PC-9 (cell line): Measurements from ENCODE around the gene TDRD9. TPM values are rescaled to one million over a fixed set of nuclear protein-coding genes. Genes with fewer than 3 reads are reported as not detected.

Experiments
- BruUV-seq: library from RNA; stranded (reverse); fragments of 400-500 nt; replicated peaks from 2 replicates; lab custom pipeline; 2021; lab: Mats Ljungman, UMichigan
- CTCF ChIA-PET: fragments of 300-600 bp; sonication (Branson Sonifier 250); formaldehyde crosslinking; loops from one replicate; lab custom pipeline; 2022; ENCODE audit warnings: antibody characterized with exemption; lab: Charles Lee
- POLR2A ChIA-PET: fragments of 300-600 bp; sonication (Branson Sonifier 250); formaldehyde crosslinking; loops from one replicate; lab custom pipeline; 2022; ENCODE audit warnings: antibody characterized with exemption; ENCODE audit not compliant: unreplicated experiment; lab: Charles Lee
- DNase-seq, 2 experiments: peaks; one replicate each; pipeline versions ENCODE4 v3.0.0 to v3.0.0-alpha.2; 2015 to 2022; ENCODE audit warnings: mixed read lengths in 1 of 2
- H2AFZ ChIP-seq: fragments of 200-600 bp; sonication (generic); 2 replicates; pipeline ENCODE4 v1.8.1; 2017; ENCODE audit warnings: antibody characterized with exemption
- H3F3A ChIP-seq: fragments of 200-600 bp; sonication (generic); 2 replicates; pipeline ENCODE4 v1.8.1; 2017; ENCODE audit warnings: antibody characterized with exemption, mild to moderate bottlenecking, low read depth; ENCODE audit not compliant: insufficient read depth
- H3K27ac ChIP-seq: fragments of 200-600 bp; sonication (generic); 2 replicates; pipeline ENCODE4 v1.6.1; 2016; ENCODE audit warnings: mixed run types
- H3K27me3 ChIP-seq: fragments of 200-600 bp; sonication (generic); 2 replicates; pipeline ENCODE4 v1.6.1; 2016; ENCODE audit warnings: low read depth, mixed run types; ENCODE audit not compliant: insufficient read depth
- H3K36me3 ChIP-seq: fragments of 200-600 bp; sonication (generic); 2 replicates; pipeline ENCODE4 v1.6.1; 2016; ENCODE audit warnings: low read depth, mixed run types
- H3K4me1 ChIP-seq: fragments of 200-600 bp; sonication (generic); replicated peaks from 2 replicates; pipeline ENCODE4 v1.6.1; 2016; ENCODE audit warnings: mixed run types; ENCODE audit not compliant: insufficient read depth
- H3K4me2 ChIP-seq: fragments of 200-600 bp; sonication (generic); 2 replicates; pipeline ENCODE4 v1.6.1; 2017; ENCODE audit warnings: mixed run types
- H3K4me3 ChIP-seq: fragments of 200-600 bp; sonication (generic); 2 replicates; pipeline ENCODE4 v1.6.1; 2016; ENCODE audit warnings: mixed run types
- H3K79me2 ChIP-seq: fragments of 200-600 bp; sonication (generic); 2 replicates; pipeline ENCODE4 v1.6.1; 2017; ENCODE audit warnings: low read depth, mixed run types
- H3K9me2 ChIP-seq: fragments of 200-600 bp; sonication (generic); 2 replicates; pipeline ENCODE4 v1.8.1; 2017; ENCODE audit warnings: mild to moderate bottlenecking; ENCODE audit not compliant: insufficient read depth
- H3K9me3 ChIP-seq: fragments of 200-600 bp; sonication (generic); 2 replicates; pipeline ENCODE4 v1.8.1; 2016; ENCODE audit warnings: low read depth; ENCODE audit not compliant: insufficient read depth
- H4K20me1 ChIP-seq: fragments of 200-600 bp; sonication (generic); 2 replicates; pipeline ENCODE4 v1.8.1; 2017; ENCODE audit not compliant: insufficient read depth
- CTCF ChIP-seq: fragments of 200-600 bp; sonication (generic); conservative IDR thresholded peaks from 2 replicates; pipeline ENCODE4 v1.6.1; 2017; ENCODE audit warnings: mixed run types, antibody characterized with exemption, mild to moderate bottlenecking, moderate library complexity
- EZH2 ChIP-seq: fragments of 200-600 bp; sonication (generic); IDR thresholded peaks from 2 replicates; pipeline ENCODE4 v1.8.0; 2017; ENCODE audit warnings: antibody characterized with exemption, low read depth
- intact Hi-C: fragments of 100-400 bp; cut with micrococcal nuclease; formaldehyde crosslinking; loops from one replicate; pipeline ENCODE4 v1.10.0; 2022; ENCODE audit not compliant: unreplicated experiment
- total RNA-seq: library from RNA; stranded (reverse); gene quantifications from 2 replicates; pipeline ENCODE4 v1.2.3, GENCODE V29; 2021

Gene TDRD9
- total RNA-seq, 1 experiment from 2014 or later = 0.15 TPM

GRCh38 chr14:103969961-103970360, 41.7 kb downstream of the TDRD9 start:
- BruUV-seq = no TSS peak
- no peak overlapping the region for H3K4me3 ChIP-seq
- no peaks in the 10 kb centered on the region for H3K36me3 ChIP-seq
- no peak overlapping the region for H2AFZ ChIP-seq
- H3K27me3 ChIP-seq = no peaks in the 10 kb centered on the region
- H3K79me2 ChIP-seq = no peaks in the 10 kb centered on the region
- DNase-seq = no peak
- intact Hi-C loops = no loop called here
- no peak for TF ChIP-seq EZH2
- TF ChIP-seq CTCF = no peak
- ChIA-PET CTCF (no interaction called here), POLR2A (no interaction called here)
- no peaks in the 10 kb centered on the region for H3F3A ChIP-seq
- H3K4me2 ChIP-seq = no peak overlapping the region
- no peaks in the 10 kb centered on the region for H4K20me1 ChIP-seq
- no peaks in the 10 kb centered on the region for H3K9me2 ChIP-seq
- H3K9me3 ChIP-seq = no peaks in the 10 kb centered on the region
- H3K27ac ChIP-seq = no peak overlapping the region
- no peaks in the 10 kb centered on the region for H3K4me1 ChIP-seq

- H3F3A ChIP-seq = no peaks in the 10 kb centered on the region
- H3K4me3 ChIP-seq = no peak overlapping the region
- no peaks in the 10 kb centered on the region for H3K9me2 ChIP-seq
- ChIA-PET CTCF (no interaction called here), POLR2A (no interaction called here)
- no peak for TF ChIP-seq CTCF
- no peak for TF ChIP-seq EZH2
- DNase-seq = no peak
- intact Hi-C loops = no loop called here
- no peaks in the 10 kb centered on the region for H3K9me3 ChIP-seq
- no TSS peak for BruUV-seq
- no peaks in the 10 kb centered on the region for H3K4me1 ChIP-seq
- H3K27me3 ChIP-seq = no peaks in the 10 kb centered on the region
- H3K36me3 ChIP-seq = no peaks in the 10 kb centered on the region
- no peaks in the 10 kb centered on the region for H3K79me2 ChIP-seq
- H3K27ac ChIP-seq = no peak overlapping the region
- no peaks in the 10 kb centered on the region for H4K20me1 ChIP-seq
- H2AFZ ChIP-seq = no peak overlapping the region; the same call in 1 of the 2 replicates
- no peak overlapping the region for H3K4me2 ChIP-seq
Measured at GRCh38 chr14:103973354-103973753, 45.1 kb downstream of the TDRD9 start.

- H3K36me3 ChIP-seq = no peaks in the 10 kb centered on the region
- no peaks in the 10 kb centered on the region for H3K79me2 ChIP-seq
- no peak for DNase-seq
- BruUV-seq = no TSS peak
- H3K27me3 ChIP-seq = no peaks in the 10 kb centered on the region
- no peaks in the 10 kb centered on the region for H3K4me1 ChIP-seq
- H3K9me3 ChIP-seq = no peaks in the 10 kb centered on the region; the same call in 1 of the 2 replicates
- H3K27ac ChIP-seq = no peak overlapping the region
- H3K9me2 ChIP-seq = no peaks in the 10 kb centered on the region
- ChIA-PET CTCF (no interaction called here), POLR2A (no interaction called here)
- no peak for TF ChIP-seq EZH2
- TF ChIP-seq CTCF = no peak
- H3K4me2 ChIP-seq = no peak overlapping the region
- no peak overlapping the region for H2AFZ ChIP-seq
- H3F3A ChIP-seq = no peaks in the 10 kb centered on the region
- H3K4me3 ChIP-seq = no peak overlapping the region
- intact Hi-C loops = no loop called here
- no peaks in the 10 kb centered on the region for H4K20me1 ChIP-seq
Measured at GRCh38 chr14:103974575-103974974, 46.3 kb downstream of the TDRD9 start.
